Endothelial cell of umbilical vein (primary cell): ENCODE results near the gene BBX.

Source experiments
- CTCF ChIP-seq, 2 donors: IDR thresholded peaks; 1 replicate in 1 of 2; 2 replicates in 1 of 2; pipeline ENCODE4 v1.5.1; 2011; ENCODE audit warnings: low read length in 2 of 2, mild to moderate bottlenecking in 2 of 2, moderate library complexity in 2 of 2, control low read depth in 1 of 2, inconsistent platforms in 1 of 2, low read depth in 1 of 2; ENCODE audit not compliant: insufficient read depth in 1 of 2; ENCODE audit errors: extremely low read depth in 1 of 2
- MAX ChIP-seq: IDR thresholded peaks from 2 replicates; pipeline ENCODE4 v1.6.1; 2011; ENCODE audit not compliant: insufficient read depth, insufficient read length
- POLR2A ChIP-seq: IDR thresholded peaks from 2 replicates; pipeline ENCODE4 v1.6.1; 2012; ENCODE audit warnings: low read depth, mild to moderate bottlenecking, control low read depth, low read length

GRCh38 chr3:107727102-107727501, 204.3 kb downstream of the BBX start:
- TF ChIP-seq CTCF (IDR thresholded peaks at IDR 0.05; ENCODE audit: extremely low read depth in 1 of 2, insufficient read depth in 1 of 2, low read depth in 1 of 2, low read length in 2 of 2) (no peak), POLR2A (no peak), MAX (no peak)
